Measurements from ENCODE around the gene GATM.

Gene GATM, protein sequence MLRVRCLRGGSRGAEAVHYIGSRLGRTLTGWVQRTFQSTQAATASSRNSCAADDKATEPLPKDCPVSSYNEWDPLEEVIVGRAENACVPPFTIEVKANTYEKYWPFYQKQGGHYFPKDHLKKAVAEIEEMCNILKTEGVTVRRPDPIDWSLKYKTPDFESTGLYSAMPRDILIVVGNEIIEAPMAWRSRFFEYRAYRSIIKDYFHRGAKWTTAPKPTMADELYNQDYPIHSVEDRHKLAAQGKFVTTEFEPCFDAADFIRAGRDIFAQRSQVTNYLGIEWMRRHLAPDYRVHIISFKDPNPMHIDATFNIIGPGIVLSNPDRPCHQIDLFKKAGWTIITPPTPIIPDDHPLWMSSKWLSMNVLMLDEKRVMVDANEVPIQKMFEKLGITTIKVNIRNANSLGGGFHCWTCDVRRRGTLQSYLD

DNA sequence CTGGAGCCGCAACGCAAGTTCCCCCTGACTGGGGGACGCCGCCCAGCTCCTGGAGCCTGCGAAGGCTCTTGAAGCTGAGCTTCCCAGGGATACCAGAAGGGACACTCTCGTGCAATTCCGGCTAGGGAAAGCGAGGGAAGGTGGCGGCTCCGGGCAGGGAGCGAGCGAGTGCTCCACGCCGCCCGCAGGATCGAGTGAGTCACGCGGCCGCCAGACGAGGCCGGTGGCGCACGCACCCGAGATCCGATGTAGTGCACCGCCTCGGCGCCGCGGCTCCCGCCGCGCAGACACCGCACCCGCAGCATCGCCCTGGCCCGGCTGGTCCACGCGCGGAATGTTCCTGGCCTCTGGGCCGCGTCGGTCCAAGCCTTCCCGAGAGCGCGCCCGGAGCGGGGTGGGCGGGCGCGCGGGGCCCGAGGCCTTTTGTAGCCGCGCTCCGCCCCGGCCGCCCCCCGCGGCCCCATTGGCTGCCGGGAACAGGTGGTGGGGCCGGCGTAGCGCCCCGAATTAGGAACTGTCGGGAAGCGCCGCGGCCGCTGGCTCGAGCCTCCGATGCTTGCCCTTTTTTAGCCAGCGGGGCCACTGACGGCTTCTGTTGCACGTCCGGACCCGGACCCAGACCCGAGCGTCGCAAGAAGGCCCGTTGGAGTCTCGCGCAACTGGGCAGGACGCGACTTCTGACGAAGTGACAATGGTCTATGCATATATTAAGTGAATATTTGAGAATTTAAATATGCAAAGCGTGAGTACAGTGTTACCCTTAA lies at the start of gene GATM:
GATM (minus strand) TSS at position 396 of the 764 bp plus-strand sequence; CDS start at position 305, 91 bp downstream.
- Mint-ChIP-seq H3K4me1 (ENCODE audit: low read depth) (peaks cover 20% of the 10 kb centered on the region), H3K36me3 (ENCODE audit: low read depth) (no peaks in the 10 kb centered on the region), H3K9me3 (no peaks in the 10 kb centered on the region), H3K27me3 (peaks cover 41% of the 10 kb centered on the region), H3K4me3 (peak within 1 kb of the TSS; percentile 73), H3K27ac (no peak within 1 kb of the TSS)

DNA sequence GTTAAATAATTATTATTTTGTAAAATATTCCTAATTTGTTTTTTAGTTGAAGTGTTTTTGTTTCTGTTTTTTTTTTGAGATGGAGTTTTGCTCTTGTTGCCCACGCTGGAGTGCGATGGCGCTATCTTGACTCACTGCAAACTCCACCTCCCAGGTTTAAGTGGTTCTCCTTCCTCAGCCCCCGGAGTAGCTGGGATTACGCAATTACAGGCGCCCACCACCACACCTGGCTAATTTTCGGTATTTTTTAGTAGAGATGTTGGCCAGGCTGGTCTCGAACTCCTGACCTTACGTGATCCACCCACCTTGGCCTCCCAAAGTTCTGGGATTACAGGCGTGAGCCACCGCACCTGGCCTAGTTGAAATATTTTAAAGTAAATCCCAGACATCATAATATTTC lies 48.7 kb upstream of the GATM start:
- Mint-ChIP-seq H3K9me3 (no peaks in the 10 kb centered on the region), H3K36me3 (ENCODE audit: low read depth) (peaks cover 9% of the 10 kb centered on the region), H3K4me3 (no peak overlapping the region), H3K27ac (no peak overlapping the region), H3K4me1 (ENCODE audit: low read depth) (peaks cover 6% of the 10 kb centered on the region), H3K27me3 (peaks cover 6% of the 10 kb centered on the region)

DNA sequence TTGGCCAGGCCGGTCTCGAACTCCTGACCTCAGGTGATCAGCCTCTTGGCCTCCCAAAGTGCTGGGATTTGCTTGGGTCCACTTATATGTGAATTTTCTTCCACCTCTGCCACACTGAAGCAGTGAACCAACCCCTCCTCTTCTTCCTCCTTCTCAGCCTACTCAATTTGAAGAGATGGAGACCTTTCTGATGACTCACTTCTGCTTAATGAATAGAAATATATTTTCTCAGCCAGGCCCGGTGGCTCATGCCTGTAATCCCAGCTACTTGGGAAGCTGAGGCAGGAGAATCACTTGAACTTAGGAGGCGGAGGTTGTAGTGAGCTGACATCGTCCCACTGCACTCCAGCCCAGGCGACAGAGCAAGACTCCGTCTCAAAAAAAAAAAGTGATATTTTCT lies 46.8 kb upstream of the GATM start:
- Mint-ChIP-seq H3K9me3 (no peaks in the 10 kb centered on the region), H3K27me3 (no peaks in the 10 kb centered on the region), H3K36me3 (ENCODE audit: low read depth) (peaks cover 27% of the 10 kb centered on the region), H3K4me3 (no peak overlapping the region), H3K27ac (no peak overlapping the region), H3K4me1 (ENCODE audit: low read depth) (no peaks in the 10 kb centered on the region)

DNA sequence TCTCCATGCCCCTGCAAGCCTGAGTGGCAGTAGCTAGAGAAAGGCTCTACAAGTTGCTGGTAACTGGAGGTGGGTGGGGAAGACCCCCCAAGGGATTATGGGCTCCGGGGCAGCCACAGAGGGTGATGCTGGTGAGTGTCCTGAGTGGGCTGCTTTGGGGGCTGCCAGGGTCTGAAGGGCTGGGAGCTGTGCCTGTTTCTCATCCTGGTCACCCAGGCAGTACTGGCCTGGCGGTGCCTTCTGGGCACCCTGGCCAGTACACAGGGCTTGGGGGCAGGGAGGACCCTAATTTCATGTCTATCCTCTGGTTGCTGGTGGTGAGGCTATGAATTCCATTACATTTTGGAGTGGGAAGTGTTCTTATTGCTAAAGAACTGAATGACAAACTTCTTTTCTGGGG lies 46.1 kb upstream of the GATM start:
- no peak overlapping the region for H3K4me3 Mint-ChIP-seq
- no peaks in the 10 kb centered on the region for H3K27me3 Mint-ChIP-seq
- no peaks in the 10 kb centered on the region for H3K4me1 Mint-ChIP-seq (ENCODE audit: low read depth)
- no peak overlapping the region for H3K27ac Mint-ChIP-seq
- H3K36me3 Mint-ChIP-seq (ENCODE audit: low read depth), result peaks cover 34% of the 10 kb centered on the region
- no peaks in the 10 kb centered on the region for H3K9me3 Mint-ChIP-seq

DNA sequence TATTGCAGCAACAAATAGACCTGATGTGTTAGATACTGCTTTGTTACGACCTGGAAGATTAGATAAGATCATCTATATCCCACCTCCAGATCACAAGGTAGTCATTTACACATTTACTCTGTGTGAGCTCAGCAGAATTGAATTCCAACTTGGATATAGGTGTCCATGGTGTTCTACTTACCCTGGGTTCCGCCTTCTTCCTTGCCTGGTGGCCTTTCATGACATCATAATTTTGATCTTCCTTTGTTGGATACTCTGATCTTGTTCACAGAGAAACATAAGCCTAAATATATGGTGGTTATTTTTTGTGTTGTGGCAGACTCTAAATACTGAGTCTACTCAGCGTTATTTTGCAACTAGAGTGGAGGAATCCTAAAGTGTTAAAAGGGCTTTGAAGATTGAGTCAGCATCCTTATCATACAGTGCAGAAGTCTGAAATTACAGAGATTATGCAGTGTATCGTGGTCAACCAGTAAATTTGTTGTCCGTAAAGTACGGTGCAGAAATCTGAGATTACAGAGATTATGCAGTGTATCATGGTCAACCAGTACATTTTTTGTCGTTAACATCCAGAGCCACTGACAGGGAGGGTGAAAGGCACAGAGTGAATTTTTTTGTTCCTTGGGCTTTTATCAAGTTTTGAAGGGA lies 39.1 kb upstream of the GATM start:
- H3K36me3 Mint-ChIP-seq (ENCODE audit: low read depth), result peaks cover 78% of the 10 kb centered on the region
- H3K27me3 Mint-ChIP-seq, result no peaks in the 10 kb centered on the region
- H3K27ac Mint-ChIP-seq, result no peak overlapping the region
- H3K9me3 Mint-ChIP-seq, result no peaks in the 10 kb centered on the region
- H3K4me3 Mint-ChIP-seq, result no peak overlapping the region
- peaks cover 17% of the 10 kb centered on the region for H3K4me1 Mint-ChIP-seq (ENCODE audit: low read depth)

DNA sequence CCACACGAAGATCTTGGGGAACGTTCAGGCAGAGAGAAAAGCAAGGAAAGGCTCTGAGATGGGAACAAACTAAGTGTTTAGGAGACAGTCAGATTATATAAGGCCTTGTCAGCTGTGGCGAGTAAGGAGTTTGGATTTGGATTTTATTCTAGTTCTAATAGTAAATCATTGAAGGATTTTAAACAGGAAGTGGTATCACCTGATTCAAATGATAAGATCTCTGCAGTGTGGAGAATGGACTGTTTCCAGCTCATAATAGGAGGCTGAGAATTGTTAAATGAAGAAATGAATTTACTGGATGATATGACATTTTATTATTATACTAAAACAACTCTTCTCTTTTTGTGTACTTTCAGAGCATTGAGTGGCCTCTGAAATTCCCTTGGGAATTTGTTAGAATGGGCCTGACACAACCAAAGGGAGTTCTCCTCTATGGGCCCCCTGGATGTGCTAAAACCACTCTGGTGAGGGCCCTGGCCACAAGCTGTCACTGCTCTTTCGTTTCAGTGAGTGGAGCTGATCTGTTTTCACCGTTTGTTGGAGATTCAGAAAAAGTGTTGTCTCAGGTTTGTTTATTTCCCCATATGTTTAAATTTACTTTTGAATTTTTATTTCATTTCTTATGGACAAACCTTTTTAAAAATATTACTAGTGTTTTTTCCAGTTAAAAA lies 36.0 kb upstream of the GATM start:
- Mint-ChIP-seq H3K4me1 (ENCODE audit: low read depth) (peaks cover 17% of the 10 kb centered on the region), H3K4me3 (no peak overlapping the region), H3K9me3 (no peaks in the 10 kb centered on the region), H3K36me3 (ENCODE audit: low read depth) (peaks cover 66% of the 10 kb centered on the region), H3K27me3 (no peaks in the 10 kb centered on the region), H3K27ac (peak overlapping the region; percentile 13)

DNA sequence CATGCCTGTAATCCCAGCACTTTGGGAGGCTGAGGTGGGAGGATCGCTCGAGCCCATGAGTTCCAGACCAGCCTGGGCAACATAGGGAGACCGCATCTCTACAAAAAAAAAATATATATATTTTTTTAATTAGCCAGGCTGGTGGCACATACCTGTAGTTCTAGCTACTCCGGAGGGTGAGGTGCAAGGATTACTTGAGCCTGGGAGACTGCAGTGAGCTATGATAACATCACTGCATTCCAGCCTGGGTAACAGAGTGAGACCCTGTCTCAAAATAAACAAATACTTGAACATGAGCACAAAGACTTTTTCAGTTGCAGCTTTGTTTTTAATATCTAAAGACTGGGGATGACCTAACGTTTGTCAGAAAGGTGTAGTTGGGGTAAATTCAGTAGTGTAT lies 31.3 kb upstream of the GATM start:
- Mint-ChIP-seq H3K4me3 (no peak overlapping the region), H3K27me3 (no peaks in the 10 kb centered on the region), H3K9me3 (no peaks in the 10 kb centered on the region), H3K4me1 (ENCODE audit: low read depth) (peaks cover 33% of the 10 kb centered on the region), H3K27ac (no peak overlapping the region), H3K36me3 (ENCODE audit: low read depth) (peaks cover 80% of the 10 kb centered on the region)

DNA sequence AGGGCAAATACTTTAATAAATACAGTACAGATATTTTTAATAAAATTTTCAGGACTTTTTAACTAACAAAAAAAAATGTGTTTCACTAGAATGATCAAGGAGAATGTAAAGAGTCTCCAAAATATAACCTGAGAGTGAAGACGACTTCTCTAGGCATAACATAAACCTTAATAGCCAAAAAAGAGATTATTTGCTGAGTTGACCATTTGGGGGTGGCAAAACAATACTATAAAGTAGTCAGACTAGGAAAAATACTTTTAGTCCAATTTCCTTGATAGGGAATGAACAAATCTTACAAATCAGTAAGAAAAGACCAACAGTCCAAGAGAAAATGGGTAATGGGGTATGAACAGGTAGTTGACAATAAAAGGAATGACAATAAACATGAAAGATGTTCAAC lies 29.4 kb upstream of the GATM start:
- Mint-ChIP-seq H3K9me3 (no peaks in the 10 kb centered on the region), H3K36me3 (ENCODE audit: low read depth) (peaks cover 68% of the 10 kb centered on the region), H3K4me3 (no peak overlapping the region), H3K4me1 (ENCODE audit: low read depth) (peaks cover 23% of the 10 kb centered on the region), H3K27me3 (no peaks in the 10 kb centered on the region), H3K27ac (no peak overlapping the region)

DNA sequence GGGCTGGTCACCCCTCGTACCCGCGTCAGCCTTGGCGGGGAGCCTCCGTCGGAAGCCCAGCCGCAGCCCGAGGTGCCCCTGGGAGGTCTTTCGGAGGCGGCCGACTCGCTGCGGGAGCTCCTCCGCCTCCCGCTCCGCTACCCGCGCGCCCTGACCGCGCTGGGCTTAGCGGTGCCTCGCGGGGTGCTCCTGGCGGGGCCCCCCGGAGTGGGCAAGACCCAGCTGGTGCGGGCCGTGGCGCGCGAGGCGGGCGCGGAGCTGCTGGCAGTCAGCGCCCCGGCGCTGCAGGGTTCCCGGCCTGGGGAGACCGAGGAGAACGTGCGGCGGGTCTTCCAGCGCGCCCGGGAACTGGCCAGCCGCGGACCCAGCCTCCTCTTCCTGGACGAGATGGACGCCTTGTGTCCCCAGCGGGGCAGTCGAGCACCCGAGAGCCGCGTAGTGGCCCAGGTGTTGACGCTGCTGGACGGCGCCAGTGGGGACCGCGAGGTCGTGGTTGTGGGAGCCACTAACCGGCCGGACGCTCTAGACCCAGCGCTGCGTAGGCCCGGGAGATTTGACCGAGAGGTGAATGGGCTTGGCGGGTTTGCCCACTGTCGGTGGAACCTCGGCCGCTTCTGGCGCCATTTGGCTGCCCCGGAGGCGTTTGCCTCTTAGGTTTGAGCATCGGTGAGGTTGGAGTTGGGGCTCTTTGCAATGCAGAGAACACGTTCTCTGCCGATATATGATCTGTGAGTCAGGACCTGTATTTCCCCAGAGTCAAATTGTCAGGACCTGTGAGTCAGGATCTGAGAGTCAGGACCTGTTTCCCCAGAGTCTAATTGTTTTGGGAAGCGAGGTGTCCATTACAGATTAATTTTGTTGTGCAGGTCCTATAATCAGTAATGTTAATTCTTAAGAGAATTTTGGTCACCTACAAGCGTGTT lies 24.9 kb upstream of the GATM start:
- H3K9me3 Mint-ChIP-seq, result no peaks in the 10 kb centered on the region
- peak overlapping the region; percentile 96 for H3K4me3 Mint-ChIP-seq
- peak overlapping the region; percentile 71 for H3K27ac Mint-ChIP-seq
- H3K4me1 Mint-ChIP-seq (ENCODE audit: low read depth), result peaks cover 37% of the 10 kb centered on the region
- peaks cover 37% of the 10 kb centered on the region for H3K36me3 Mint-ChIP-seq (ENCODE audit: low read depth)
- no peaks in the 10 kb centered on the region for H3K27me3 Mint-ChIP-seq

DNA sequence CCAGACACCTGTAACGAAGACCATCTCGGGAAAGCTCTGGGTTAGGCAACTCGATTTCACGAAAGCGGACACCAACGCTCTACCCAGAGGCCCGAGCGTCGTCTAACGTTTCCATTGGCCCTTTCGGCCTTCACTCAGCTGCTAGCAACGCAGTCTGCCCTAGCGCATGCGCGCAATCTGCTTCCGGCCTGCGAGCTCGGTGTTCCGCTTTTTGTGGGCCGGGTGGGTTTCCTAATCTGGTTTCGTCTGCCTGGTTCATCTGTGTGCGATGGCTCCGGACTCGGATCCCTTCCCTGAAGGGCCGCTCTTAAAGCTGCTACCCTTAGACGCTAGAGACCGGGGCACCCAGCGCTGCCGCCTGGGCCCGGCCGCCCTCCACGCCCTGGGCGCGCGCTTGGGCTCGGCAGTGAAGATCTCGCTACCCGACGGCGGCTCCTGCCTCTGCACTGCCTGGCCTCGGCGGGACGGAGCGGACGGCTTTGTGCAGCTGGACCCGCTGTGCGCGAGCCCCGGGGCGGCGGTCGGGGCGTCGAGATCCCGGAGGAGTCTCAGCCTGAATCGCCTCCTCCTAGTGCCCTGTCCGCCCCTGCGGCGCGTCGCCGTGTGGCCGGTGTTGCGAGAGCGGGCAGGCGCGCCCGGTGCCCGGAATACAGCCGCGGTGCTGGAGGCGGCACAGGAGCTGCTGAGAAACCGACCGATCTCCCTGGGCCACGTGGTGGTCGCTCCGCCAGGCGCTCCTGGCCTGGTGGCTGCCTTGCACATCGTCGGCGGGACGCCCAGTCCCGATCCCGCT lies 24.0 kb upstream of the GATM start:
- H3K4me3 Mint-ChIP-seq, result peak overlapping the region; percentile 96
- no peaks in the 10 kb centered on the region for H3K27me3 Mint-ChIP-seq
- H3K9me3 Mint-ChIP-seq, result no peaks in the 10 kb centered on the region
- peak overlapping the region; percentile 92 for H3K27ac Mint-ChIP-seq
- peaks cover 28% of the 10 kb centered on the region for H3K36me3 Mint-ChIP-seq (ENCODE audit: low read depth)
- H3K4me1 Mint-ChIP-seq (ENCODE audit: low read depth), result peaks cover 37% of the 10 kb centered on the region

DNA sequence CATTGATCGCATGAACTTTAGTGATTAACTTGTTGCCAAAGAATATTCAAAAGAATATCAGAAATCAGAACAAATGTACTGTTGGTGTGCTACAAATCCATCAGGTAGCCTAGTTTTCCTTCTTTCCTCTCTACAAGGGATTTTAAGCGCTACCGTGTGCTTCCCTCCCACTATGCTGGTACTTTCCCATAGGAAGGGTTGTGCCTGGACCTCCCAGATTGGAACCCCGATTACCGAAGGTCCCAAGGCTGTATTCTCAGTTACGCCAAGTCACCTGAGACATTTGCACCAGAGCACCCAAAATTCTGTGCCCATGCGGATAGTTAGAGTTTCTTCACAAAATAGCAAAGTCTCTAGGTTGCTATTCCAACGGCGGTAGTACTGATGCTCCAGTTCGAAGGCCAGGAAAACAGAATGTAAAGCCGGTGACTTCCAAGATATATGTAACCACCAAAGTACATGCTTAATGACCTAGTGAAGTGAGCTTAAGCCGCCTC lies 23.4 kb upstream of the GATM start:
- peak overlapping the region; percentile 96 for H3K4me3 Mint-ChIP-seq

DNA sequence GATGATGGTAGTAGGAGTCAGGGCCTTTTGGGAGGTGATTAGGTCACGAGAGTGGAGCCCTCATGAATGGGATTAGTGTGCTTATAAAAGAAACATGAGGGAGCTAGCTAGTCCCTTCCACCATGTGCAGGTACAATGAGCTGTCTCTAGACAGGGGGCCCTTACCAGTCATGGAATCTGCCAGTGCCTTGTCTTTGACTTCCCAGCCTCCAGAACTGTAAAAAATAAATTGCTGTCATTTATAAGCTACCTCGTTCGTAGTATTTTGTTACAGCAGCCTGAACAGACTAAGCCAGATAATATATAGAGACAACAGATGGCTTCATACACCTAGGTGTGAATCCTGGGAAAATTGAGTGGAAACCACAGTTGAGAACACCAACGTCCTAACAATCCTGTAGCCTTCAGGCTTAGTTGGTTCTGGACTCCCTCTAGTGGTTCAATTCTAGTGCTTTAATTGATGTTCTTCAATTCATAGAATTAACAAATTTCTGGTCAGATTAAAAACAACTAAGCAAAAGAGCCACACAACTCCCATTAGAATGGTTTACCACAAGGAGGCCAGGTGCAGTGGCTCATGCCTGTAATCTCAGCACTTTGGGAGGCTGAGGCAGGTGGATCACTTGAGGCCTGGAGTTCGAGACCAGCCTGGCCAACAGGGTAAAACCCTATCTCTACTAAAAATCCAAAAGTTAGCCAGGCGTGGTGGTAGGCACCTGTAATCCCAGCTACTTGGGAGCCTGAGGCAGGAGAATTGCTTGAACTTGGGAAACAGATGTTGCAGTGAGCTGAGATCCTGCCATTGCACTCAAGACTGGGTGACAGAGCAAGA lies 21.3 kb upstream of the GATM start:
- peaks cover 20% of the 10 kb centered on the region for H3K4me1 Mint-ChIP-seq (ENCODE audit: low read depth)

More for the DNA sequence above, 23.4 kb upstream of the GATM start:
- Mint-ChIP-seq H3K9me3 (no peaks in the 10 kb centered on the region), H3K4me1 (ENCODE audit: low read depth) (peaks cover 37% of the 10 kb centered on the region), H3K36me3 (ENCODE audit: low read depth) (peaks cover 22% of the 10 kb centered on the region), H3K27ac (peak overlapping the region; percentile 92), H3K27me3 (no peaks in the 10 kb centered on the region)

More for the DNA sequence above, 21.3 kb upstream of the GATM start:
- H3K27me3 Mint-ChIP-seq, result no peaks in the 10 kb centered on the region
- no peak overlapping the region for H3K4me3 Mint-ChIP-seq
- H3K27ac Mint-ChIP-seq, result no peak overlapping the region
- H3K9me3 Mint-ChIP-seq, result no peaks in the 10 kb centered on the region
- peaks cover 4% of the 10 kb centered on the region for H3K36me3 Mint-ChIP-seq (ENCODE audit: low read depth)
